Measurements from ENCODE around the gene USP4. TPM values are rescaled to one million over a fixed set of nuclear protein-coding genes. Genes with fewer than 3 reads are reported as not detected.

USP4 gene
- total RNA-seq, 2 donors from 2014 or later, result 101 to 110 TPM

GRCh38 chr3:49300595-49300994 lies 39.3 kb downstream of the USP4 start:
- H3K27ac Mint-ChIP-seq, result peak overlapping the region; percentile 4
- H3K4me1 Mint-ChIP-seq, result peaks cover 5% of the 10 kb centered on the region
- H3K27me3 Mint-ChIP-seq, result no peaks in the 10 kb centered on the region
- ATAC-seq, result no peak
- no peak overlapping the region for H3K4me3 Mint-ChIP-seq
- DNase-seq, result no peak
- no peaks in the 10 kb centered on the region for H3K9me3 ChIP-seq (ENCODE audit: control insufficient read depth, low read length, poor library complexity, severe bottlenecking)
- H3K36me3 Mint-ChIP-seq (ENCODE audit: low read depth), result peaks cover 5% of the 10 kb centered on the region

- no peak overlapping the region for H3K27ac Mint-ChIP-seq
- H3K4me1 Mint-ChIP-seq, result peaks cover 5% of the 10 kb centered on the region
- H3K4me3 Mint-ChIP-seq, result no peak overlapping the region
Observed at GRCh38 chr3:49298511-49298910, 41.3 kb downstream of the USP4 start.

GRCh38 chr3:49296781-49297411 lies 43.0 kb downstream of the USP4 start:
- Mint-ChIP-seq H3K4me1 (no peaks in the 10 kb centered on the region), H3K36me3 (ENCODE audit: low read depth) (peaks cover 3% of the 10 kb centered on the region)

More at GRCh38 chr3:49298511-49298910, 41.3 kb downstream of the USP4 start:
- DNase-seq, result no peak
- Mint-ChIP-seq H3K27me3 (no peaks in the 10 kb centered on the region), H3K36me3 (ENCODE audit: low read depth) (peaks cover 3% of the 10 kb centered on the region)
- no peak for ATAC-seq
- no peaks in the 10 kb centered on the region for H3K9me3 ChIP-seq (ENCODE audit: control insufficient read depth, low read length, poor library complexity, severe bottlenecking)

GRCh38 chr3:49295489-49296058 lies 44.3 kb downstream of the USP4 start:
- no peaks in the 10 kb centered on the region for H3K9me3 ChIP-seq (ENCODE audit: control insufficient read depth, low read length, poor library complexity, severe bottlenecking)
- ATAC-seq (peak; percentile 50), DNase-seq (peak in 1 of 3 donors; percentile 9)
- H3K4me1 Mint-ChIP-seq, result no peaks in the 10 kb centered on the region
- H3K27ac Mint-ChIP-seq, result peak overlapping the region; percentile 78
- no peaks in the 10 kb centered on the region for H3K27me3 Mint-ChIP-seq
- peaks cover 3% of the 10 kb centered on the region for H3K36me3 Mint-ChIP-seq (ENCODE audit: low read depth)
- H3K4me3 Mint-ChIP-seq, result no peak overlapping the region

More at GRCh38 chr3:49296781-49297411, 43.0 kb downstream of the USP4 start:
- DNase-seq (no peak), ATAC-seq (no peak)
- Mint-ChIP-seq H3K27me3 (no peaks in the 10 kb centered on the region), H3K4me3 (no peak overlapping the region), H3K27ac (no peak overlapping the region)
- H3K9me3 ChIP-seq (ENCODE audit: control insufficient read depth, low read length, poor library complexity, severe bottlenecking), result no peaks in the 10 kb centered on the region

- Mint-ChIP-seq H3K4me1 (no peaks in the 10 kb centered on the region), H3K27me3 (no peaks in the 10 kb centered on the region), H3K36me3 (ENCODE audit: low read depth) (peaks cover 3% of the 10 kb centered on the region), H3K27ac (no peak overlapping the region), H3K4me3 (no peak overlapping the region)
- ATAC-seq (no peak), DNase-seq (no peak)
- H3K9me3 ChIP-seq (ENCODE audit: control insufficient read depth, low read length, poor library complexity, severe bottlenecking), result no peaks in the 10 kb centered on the region
Observed at GRCh38 chr3:49294343-49294742, 45.5 kb downstream of the USP4 start.

- DNase-seq (no peak), ATAC-seq (no peak)
- Mint-ChIP-seq H3K27me3 (no peaks in the 10 kb centered on the region), H3K27ac (no peak overlapping the region), H3K4me1 (peaks cover 5% of the 10 kb centered on the region), H3K36me3 (ENCODE audit: low read depth) (peaks cover 8% of the 10 kb centered on the region), H3K4me3 (no peak overlapping the region)
- no peaks in the 10 kb centered on the region for H3K9me3 ChIP-seq (ENCODE audit: control insufficient read depth, low read length, poor library complexity, severe bottlenecking)
Observed at GRCh38 chr3:49283997-49284396, 55.9 kb downstream of the USP4 start.

GRCh38 chr3:49279376-49279775 lies 60.5 kb downstream of the USP4 start:
- Mint-ChIP-seq H3K36me3 (ENCODE audit: low read depth) (no peaks in the 10 kb centered on the region), H3K4me3 (no peak overlapping the region), H3K27ac (no peak overlapping the region), H3K27me3 (no peaks in the 10 kb centered on the region), H3K4me1 (peaks cover 13% of the 10 kb centered on the region)
- no peaks in the 10 kb centered on the region for H3K9me3 ChIP-seq (ENCODE audit: control insufficient read depth, low read length, poor library complexity, severe bottlenecking)
- DNase-seq, result no peak
- no peak for ATAC-seq

- no peak for DNase-seq
- H3K36me3 Mint-ChIP-seq (ENCODE audit: low read depth), result no peaks in the 10 kb centered on the region
Observed at GRCh38 chr3:49278548-49278947, 61.3 kb downstream of the USP4 start.

GRCh38 chr3:49277383-49277775 lies 62.5 kb downstream of the USP4 start:
- peak overlapping the region; percentile 89 for H3K27ac Mint-ChIP-seq
- H3K4me1 Mint-ChIP-seq, result peaks cover 13% of the 10 kb centered on the region
- no peaks in the 10 kb centered on the region for H3K9me3 ChIP-seq (ENCODE audit: control insufficient read depth, low read length, poor library complexity, severe bottlenecking)
- ATAC-seq, result peak; percentile 15
- no peaks in the 10 kb centered on the region for H3K27me3 Mint-ChIP-seq
- no peak for DNase-seq
- peaks cover 2% of the 10 kb centered on the region for H3K36me3 Mint-ChIP-seq (ENCODE audit: low read depth)
- H3K4me3 Mint-ChIP-seq, result peak overlapping the region; percentile 90

More at GRCh38 chr3:49278548-49278947, 61.3 kb downstream of the USP4 start:
- ATAC-seq, result no peak
- no peak overlapping the region for H3K4me3 Mint-ChIP-seq
- H3K9me3 ChIP-seq (ENCODE audit: control insufficient read depth, low read length, poor library complexity, severe bottlenecking), result no peaks in the 10 kb centered on the region
- peak overlapping the region; percentile 89 for H3K27ac Mint-ChIP-seq
- no peaks in the 10 kb centered on the region for H3K27me3 Mint-ChIP-seq
- peaks cover 13% of the 10 kb centered on the region for H3K4me1 Mint-ChIP-seq

- ATAC-seq, result peak; percentile 88
- Mint-ChIP-seq H3K27me3 (no peaks in the 10 kb centered on the region), H3K4me1 (peaks cover 13% of the 10 kb centered on the region), H3K27ac (peak within 1 kb of the TSS; percentile 89), H3K36me3 (ENCODE audit: low read depth) (peaks cover 2% of the 10 kb centered on the region), H3K4me3 (peak within 1 kb of the TSS; percentile 90)
- peak; percentile 52 to 56 (median 52) for DNase-seq
- no peaks in the 10 kb centered on the region for H3K9me3 ChIP-seq (ENCODE audit: control insufficient read depth, low read length, poor library complexity, severe bottlenecking)
Observed at GRCh38 chr3:49276475-49277382, 63.1 kb downstream of the USP4 start, which contains the start of gene C3orf62. Gene C3orf62 (minus strand): TSS chr3:49277232. CDS start chr3:49276872, 360 bp downstream.

GRCh38 chr3:49273825-49274532 lies 65.9 kb downstream of the USP4 start:
- H3K27ac Mint-ChIP-seq, result no peak overlapping the region
- ATAC-seq, result no peak
- no peak overlapping the region for H3K4me3 Mint-ChIP-seq
- no peak for DNase-seq
- H3K9me3 ChIP-seq (ENCODE audit: control insufficient read depth, low read length, poor library complexity, severe bottlenecking), result no peaks in the 10 kb centered on the region
- H3K36me3 Mint-ChIP-seq (ENCODE audit: low read depth), result peaks cover 2% of the 10 kb centered on the region
- H3K4me1 Mint-ChIP-seq, result peaks cover 17% of the 10 kb centered on the region
- no peaks in the 10 kb centered on the region for H3K27me3 Mint-ChIP-seq

- DNase-seq (no peak), ATAC-seq (no peak)
Observed at GRCh38 chr3:49271047-49271446, 68.8 kb downstream of the USP4 start.

GRCh38 chr3:49270156-49270500 lies 69.7 kb downstream of the USP4 start:
- ATAC-seq, result no peak
- H3K36me3 Mint-ChIP-seq (ENCODE audit: low read depth), result peaks cover 2% of the 10 kb centered on the region
- DNase-seq, result no peak
- no peak overlapping the region for H3K4me3 Mint-ChIP-seq
- H3K27ac Mint-ChIP-seq, result no peak overlapping the region
- peaks cover 6% of the 10 kb centered on the region for H3K4me1 Mint-ChIP-seq
- no peaks in the 10 kb centered on the region for H3K27me3 Mint-ChIP-seq
- no peaks in the 10 kb centered on the region for H3K9me3 ChIP-seq (ENCODE audit: control insufficient read depth, low read length, poor library complexity, severe bottlenecking)

More at GRCh38 chr3:49271047-49271446, 68.8 kb downstream of the USP4 start:
- no peaks in the 10 kb centered on the region for H3K9me3 ChIP-seq (ENCODE audit: control insufficient read depth, low read length, poor library complexity, severe bottlenecking)
- Mint-ChIP-seq H3K27ac (no peak overlapping the region), H3K4me3 (no peak overlapping the region), H3K27me3 (no peaks in the 10 kb centered on the region), H3K36me3 (ENCODE audit: low read depth) (peaks cover 2% of the 10 kb centered on the region), H3K4me1 (peaks cover 11% of the 10 kb centered on the region)

All from T-helper 17 cell (primary cell).